Testis (tissue), 2 donors: ENCODE measurements around the gene IFNL1.

Source experiments
- CTCF ChIP-seq, 3 experiments: fragments of 450-650 bp in 2 of 3; fragments of 200-600 bp in 1 of 3; sonication (generic) in 1 of 3; IDR thresholded peaks; one replicate each; pipeline ENCODE4 v1.5.1; 2016 to 2019; ENCODE audit warnings: antibody characterized with exemption in 3 of 3, mild to moderate bottlenecking in 2 of 3, moderate library complexity in 1 of 3
- POLR2A ChIP-seq: fragments of 450-650 bp; IDR thresholded peaks from one replicate; pipeline ENCODE4 v1.6.1; 2017; ENCODE audit warnings: antibody characterized with exemption, mild to moderate bottlenecking, moderate library complexity

GRCh38 chr19:39284032-39284431 lies 12.2 kb upstream of the IFNL1 start:
- no peak for TF ChIP-seq POLR2A
- no peak for TF ChIP-seq CTCF (IDR thresholded peaks at IDR 0.05)
